Common myeloid progenitor, CD34-positive (primary cell): ENCODE results near the gene DNMT3A.

Experiments used
- CTCF ChIA-PET: fragments of 350-600 bp; sonication (Branson Sonifier 250); formaldehyde crosslinking; loops from one replicate; lab custom pipeline; 2021; ENCODE audit warnings: antibody characterized with exemption; lab: Charles Lee
- POLR2A ChIA-PET: fragments of 350-600 bp; sonication (Branson Sonifier 250); formaldehyde crosslinking; loops from one replicate; lab custom pipeline; 2021; ENCODE audit warnings: antibody characterized with exemption; lab: Charles Lee
- DNase-seq, 3 donors: peaks; one replicate each; pipeline versions ENCODE4 v3.0.0 to v3.0.0-alpha.2; 2013
- H3K27ac ChIP-seq, 2 experiments: 1 replicate in 1 of 2; 2 replicates in 1 of 2; pipeline ENCODE4 v1.7.0; 2013; ENCODE audit warnings: inconsistent platforms in 2 of 2, low read length in 2 of 2, mild to moderate bottlenecking in 2 of 2, low read depth in 1 of 2, moderate library complexity in 1 of 2; ENCODE audit not compliant: severe bottlenecking in 2 of 2, insufficient read depth in 1 of 2, poor library complexity in 1 of 2
- H3K27me3 ChIP-seq, 5 experiments: replicated peaks in 2 of 5; 1 replicate in 3 of 5; 2 replicates in 2 of 5; pipeline versions ENCODE4 v1.6.1 to v1.7.0; 2013; ENCODE audit warnings: low read length in 4 of 5, mild to moderate bottlenecking in 2 of 5, moderate library complexity in 2 of 5, inconsistent platforms in 1 of 5; ENCODE audit not compliant: insufficient read depth in 5 of 5, control insufficient read depth in 4 of 5
- H3K36me3 ChIP-seq, 4 experiments: 1 replicate in 2 of 4; 2 replicates in 2 of 4; pipeline versions ENCODE4 v1.6.1 to v1.7.0; 2013; ENCODE audit warnings: low read length in 3 of 4, control low read depth in 1 of 4, mild to moderate bottlenecking in 1 of 4; ENCODE audit not compliant: control insufficient read depth in 4 of 4, insufficient read depth in 4 of 4
- H3K4me1 ChIP-seq, 4 experiments: 1 replicate in 3 of 4; 2 replicates in 1 of 4; pipeline versions ENCODE4 v1.6.1 to v1.7.1; 2013; ENCODE audit warnings: low read length in 3 of 4, mild to moderate bottlenecking in 3 of 4, control low read depth in 1 of 4, inconsistent platforms in 1 of 4, moderate library complexity in 1 of 4; ENCODE audit not compliant: control insufficient read depth in 4 of 4, insufficient read depth in 4 of 4; ENCODE audit errors: control extremely low read depth in 1 of 4
- H3K4me3 ChIP-seq, 7 experiments: 1 replicate in 4 of 7; 2 replicates in 3 of 7; pipeline versions ENCODE4 v1.5.1 to v1.7.0; 2013; ENCODE audit warnings: mild to moderate bottlenecking in 7 of 7, low read length in 6 of 7, moderate library complexity in 6 of 7, inconsistent platforms in 2 of 7, low read depth in 2 of 7, control low read depth in 1 of 7; ENCODE audit not compliant: insufficient read depth in 4 of 7, control insufficient read depth in 1 of 7; ENCODE audit errors: extremely low read depth in 1 of 7
- H3K9me3 ChIP-seq, 5 experiments: 1 replicate in 4 of 5; 2 replicates in 1 of 5; pipeline versions ENCODE4 v1.6.1 to v1.7.1; 2013; ENCODE audit warnings: low read length in 4 of 5, mild to moderate bottlenecking in 2 of 5, inconsistent platforms in 1 of 5, low read depth in 1 of 5, moderate library complexity in 1 of 5; ENCODE audit not compliant: control insufficient read depth in 4 of 5, insufficient read depth in 2 of 5; ENCODE audit errors: control extremely low read depth in 1 of 5
- WGBS: methylation state at CpG from one replicate; pipeline ENCODE4 v1.1.5; 2013; ENCODE audit not compliant: insufficient coverage; 5-methylcytosine and 5-hydroxymethylcytosine counted together

The DNMT3A gene

GRCh38 chr2:25228848-25229278 is 112.9 kb downstream of the DNMT3A start:
- peak overlapping the region in 1 of 7 experiments; percentile 16 for H3K4me3 ChIP-seq
- H3K27me3 ChIP-seq, result no peaks in the 10 kb centered on the region
- DNase-seq, result peak; percentile 73 to 88 (median 76)
- H3K36me3 ChIP-seq, result peaks cover 0 to 26% (median 18%) of the 10 kb centered on the region in 4 experiments
- no peaks in the 10 kb centered on the region for H3K9me3 ChIP-seq
- H3K4me1 ChIP-seq, result peaks cover 0 to 23% (median 10%) of the 10 kb centered on the region in 4 experiments
- H3K27ac ChIP-seq, result no peak overlapping the region
- ChIA-PET CTCF (interaction anchor here (1.0 to 8.8 kb wide), 19 partner anchors 9 to 338 kb away, joined by 3 to 105 read pairs (median 5); no protein-coding TSS in a partner anchor), POLR2A (interaction anchor here (1.1 to 1.4 kb wide), 2 partner anchors 12 to 334 kb away, joined by 3 read pairs; no protein-coding TSS in a partner anchor)
- 31% methylated on average over 4 of the region's 9 CpGs for WGBS

DNA sequence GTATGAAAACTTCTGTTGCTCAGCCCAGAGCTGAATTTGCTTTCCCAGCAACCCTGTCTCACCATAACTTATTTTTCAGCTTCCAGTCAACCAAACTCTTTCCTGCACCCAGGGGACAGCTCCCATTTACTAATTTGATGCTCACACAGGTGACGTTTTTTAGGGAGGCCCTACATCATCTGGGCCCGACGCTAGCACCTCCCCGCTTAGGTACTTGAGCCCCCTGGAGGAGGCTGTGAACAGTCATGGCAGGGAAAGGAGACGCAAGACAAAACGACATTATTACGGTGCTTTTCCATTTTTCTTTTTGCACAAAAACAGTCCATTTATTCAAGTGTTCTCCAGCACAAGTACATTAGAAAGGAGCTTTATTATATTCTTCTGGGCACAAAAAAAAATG is 114.1 kb downstream of the DNMT3A start:
- POLR2A ChIA-PET, result no interaction called here

DNA sequence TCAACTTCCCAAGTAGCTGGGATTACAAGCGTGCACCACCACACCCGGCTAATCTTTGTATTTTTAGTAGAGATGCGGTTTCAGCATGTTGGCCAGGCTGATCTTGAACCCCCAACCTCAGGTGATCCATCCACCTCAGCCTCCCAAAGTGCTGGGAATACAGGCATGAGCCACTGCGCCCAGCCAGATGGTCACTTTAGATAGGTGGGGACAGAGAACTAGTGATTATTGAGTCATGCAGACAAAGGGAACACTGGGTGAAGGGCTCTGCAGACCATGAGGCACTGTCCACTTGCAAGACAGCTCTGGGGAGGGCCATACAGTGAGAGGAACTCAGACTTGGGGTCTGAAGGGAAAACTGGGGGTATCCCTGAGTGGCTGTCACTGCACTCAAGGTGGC is 114.9 kb downstream of the DNMT3A start:
- Histone ChIP-seq H3K9me3 (no peaks in the 10 kb centered on the region), H3K27me3 (no peaks in the 10 kb centered on the region), H3K4me1 (peaks cover 0 to 27% (median 11%) of the 10 kb centered on the region in 4 experiments), H3K36me3 (peaks cover 0 to 7% (median 1%) of the 10 kb centered on the region in 4 experiments), H3K27ac (no peak overlapping the region), H3K4me3 (no peak overlapping the region)
- DNase-seq, result no peak
- CTCF ChIA-PET, result interaction anchor here (2.7 to 8.8 kb wide), 6 partner anchors 15 to 252 kb away, joined by 7 to 105 read pairs (median 24); no protein-coding TSS in a partner anchor
- WGBS, result 100% methylated on average over 3 of the region's 4 CpGs
- POLR2A ChIA-PET, result no interaction called here

More for the DNA sequence above, 114.1 kb downstream of the DNMT3A start:
- 91% methylated on average over 5 of the region's 7 CpGs for WGBS
- H3K27me3 ChIP-seq, result no peaks in the 10 kb centered on the region
- CTCF ChIA-PET, result interaction anchor here (1.1 to 8.8 kb wide), 10 partner anchors 9 to 339 kb away, joined by 4 to 105 read pairs (median 12); no protein-coding TSS in a partner anchor
- no peaks in the 10 kb centered on the region for H3K9me3 ChIP-seq
- H3K4me1 ChIP-seq, result peaks cover 0 to 24% (median 10%) of the 10 kb centered on the region in 4 experiments
- no peak overlapping the region for H3K4me3 ChIP-seq
- no peak for DNase-seq
- peaks cover 0 to 15% (median 8%) of the 10 kb centered on the region in 4 experiments for H3K36me3 ChIP-seq
- H3K27ac ChIP-seq, result no peak overlapping the region

DNA sequence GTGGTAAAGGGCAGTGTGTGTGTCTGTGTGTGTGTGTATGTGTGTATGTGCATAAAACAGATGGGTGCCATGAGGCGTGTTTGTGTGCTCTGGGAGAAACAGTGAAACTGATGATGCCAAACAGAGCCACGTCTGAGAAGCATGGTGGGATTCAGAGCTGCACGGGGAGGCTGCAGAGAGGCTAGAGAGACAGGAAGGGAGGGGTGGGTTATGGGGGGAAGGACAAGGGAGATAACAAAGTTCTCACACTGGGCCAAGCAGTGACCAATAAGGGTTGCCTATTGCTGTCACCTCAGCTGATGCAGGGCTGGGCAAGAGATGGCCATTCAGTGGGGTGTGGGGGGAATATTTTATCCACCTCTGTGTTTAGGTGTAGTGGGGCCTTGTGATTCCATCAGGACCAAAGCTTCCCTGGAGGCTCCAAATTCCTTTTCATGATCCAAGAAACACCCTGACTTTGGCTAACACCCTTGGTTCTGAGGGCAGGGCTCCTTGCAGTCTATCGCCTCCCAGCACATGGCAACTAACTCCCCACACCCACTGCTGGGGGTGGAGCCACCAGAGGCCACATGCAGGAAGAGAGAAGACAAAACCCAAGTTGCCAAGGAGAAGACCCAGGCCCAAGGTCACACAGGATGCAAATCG is 119.1 kb downstream of the DNMT3A start:
- H3K9me3 ChIP-seq, result no peaks in the 10 kb centered on the region
- POLR2A ChIA-PET, result no interaction called here
- WGBS, result 77% methylated on average over 5 of the region's 5 CpGs
- no peaks in the 10 kb centered on the region for H3K36me3 ChIP-seq
- CTCF ChIA-PET, result interaction anchor here (1.7 kb wide), 1 partner anchor 10 kb away, joined by 6 read pairs; no protein-coding TSS in a partner anchor
- no peaks in the 10 kb centered on the region for H3K27me3 ChIP-seq
- no peak overlapping the region for H3K27ac ChIP-seq
- peaks cover 0 to 14% (median 2%) of the 10 kb centered on the region in 4 experiments for H3K4me1 ChIP-seq
- H3K4me3 ChIP-seq, result no peak overlapping the region
- peak in 2 of 3 donors; percentile 29 to 59 for DNase-seq

DNA sequence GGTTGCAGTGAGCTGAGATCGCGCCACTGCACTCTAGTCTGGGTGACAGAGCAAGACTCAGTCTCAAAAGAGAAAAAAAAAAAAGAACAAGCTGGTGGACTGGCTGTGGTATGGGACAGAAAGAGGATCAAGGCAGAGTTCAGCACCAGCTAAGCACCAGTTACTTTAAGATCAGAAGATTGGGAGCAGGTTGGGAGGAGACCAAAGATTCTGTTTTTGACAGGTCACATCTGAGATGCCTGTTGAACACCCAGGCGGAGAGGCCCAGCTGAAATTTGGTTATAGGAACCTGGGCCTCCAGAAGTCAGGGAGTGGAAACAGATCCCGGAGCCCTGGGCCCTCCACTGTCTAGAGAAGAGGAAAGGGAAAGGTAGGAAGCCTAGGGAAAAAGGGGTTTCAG is 120.1 kb downstream of the DNMT3A start:
- ChIA-PET CTCF (interaction anchor here (0.6 to 1.7 kb wide), 4 partner anchors 9 to 88 kb away, joined by 3 to 6 read pairs (median 4); no protein-coding TSS in a partner anchor), POLR2A (no interaction called here)
- DNase-seq, result no peak
- no peak overlapping the region for H3K4me3 ChIP-seq
- no peak overlapping the region for H3K27ac ChIP-seq
- peaks cover 0 to 14% (median 9%) of the 10 kb centered on the region in 4 experiments for H3K4me1 ChIP-seq
- no peaks in the 10 kb centered on the region for H3K36me3 ChIP-seq
- WGBS, result 100% methylated on average over 3 of the region's 4 CpGs
- H3K27me3 ChIP-seq, result no peaks in the 10 kb centered on the region
- H3K9me3 ChIP-seq, result no peaks in the 10 kb centered on the region

DNA sequence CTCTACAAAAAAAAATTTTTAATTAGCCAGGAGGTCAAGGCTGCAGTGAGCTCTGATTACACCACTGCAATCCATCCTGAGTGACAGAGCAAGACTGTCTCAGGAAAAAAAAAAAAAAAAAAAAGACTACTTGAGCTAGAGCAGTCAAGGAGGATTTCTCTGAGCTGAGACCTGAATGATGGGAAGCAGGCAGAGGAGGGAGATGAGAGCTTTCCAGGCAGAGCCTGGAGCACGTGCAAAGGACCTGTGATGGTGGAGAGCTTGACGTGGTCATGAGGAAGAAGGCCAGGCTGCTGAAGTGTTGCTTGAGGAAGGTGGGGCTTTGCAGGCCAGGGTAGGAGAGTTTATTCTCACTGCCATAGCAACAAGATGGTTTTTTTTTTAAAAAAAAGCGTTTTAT is 121.4 kb downstream of the DNMT3A start:
- no peaks in the 10 kb centered on the region for H3K36me3 ChIP-seq
- CTCF ChIA-PET, result interaction anchor here (1.2 to 2.1 kb wide), 4 partner anchors 8 to 90 kb away, joined by 3 to 7 read pairs (median 4); no protein-coding TSS in a partner anchor
- no peak for DNase-seq
- peaks cover 0 to 21% (median 19%) of the 10 kb centered on the region in 4 experiments for H3K4me1 ChIP-seq
- no peaks in the 10 kb centered on the region for H3K27me3 ChIP-seq
- no peak overlapping the region for H3K27ac ChIP-seq
- POLR2A ChIA-PET, result interaction anchor here (0.6 kb wide), 1 partner anchor 13 kb away, joined by 4 read pairs; no protein-coding TSS in a partner anchor
- no peaks in the 10 kb centered on the region for H3K9me3 ChIP-seq
- 96% methylated on average over 3 of the region's 3 CpGs for WGBS
- H3K4me3 ChIP-seq, result no peak overlapping the region
